Measurements from ENCODE around the gene EEFSEC.

EEFSEC gene

DNA sequence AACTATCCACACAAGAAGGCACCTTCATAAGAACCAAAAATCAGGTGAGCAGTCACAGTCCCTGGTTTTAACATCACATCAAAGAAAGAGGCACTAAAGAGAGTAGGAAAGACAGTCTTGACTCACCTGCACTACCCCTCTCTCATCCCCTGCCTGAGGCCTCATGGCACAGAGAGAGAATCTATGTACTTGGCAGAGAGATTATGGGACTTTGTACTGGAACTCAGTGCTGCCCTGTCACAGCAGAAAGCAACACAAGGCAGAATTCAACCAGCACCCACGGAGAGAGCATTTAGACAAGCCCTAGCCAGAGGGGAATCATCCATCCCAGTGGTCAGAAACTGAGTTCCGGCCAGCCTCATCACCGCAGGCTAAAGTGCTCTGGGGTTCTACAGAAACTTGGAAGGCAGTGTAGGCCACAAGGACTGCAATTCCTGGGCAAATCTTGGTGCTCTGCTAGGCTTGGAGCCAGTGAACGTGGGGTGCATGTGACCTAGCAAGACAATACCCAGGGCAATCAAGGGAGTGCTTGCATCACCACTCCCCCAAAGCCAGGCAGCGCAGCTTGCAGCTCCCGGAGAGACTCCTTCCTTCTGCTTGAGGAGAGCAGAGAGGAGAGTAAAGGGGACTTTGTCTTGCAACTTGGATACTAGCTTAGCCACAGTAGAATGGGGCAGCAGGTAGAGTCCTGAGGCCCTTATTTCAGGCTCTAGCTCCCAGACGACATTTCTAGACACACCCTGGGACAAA is 21.2 kb upstream of the EEFSEC start:
- Histone ChIP-seq H3K36me3 (no peaks in the 10 kb centered on the region), H3K4me3 (no peak overlapping the region), H3K9me3 (no peaks in the 10 kb centered on the region), H3K4me1 (no peaks in the 10 kb centered on the region), H3K27ac (no peak overlapping the region), H3K27me3 (peaks cover 0 to 7% of the 10 kb centered on the region in 2 donors)
- no peak for DNase-seq
- no peak for TF ChIP-seq CTCF (IDR thresholded peaks at IDR 0.05)
- intact Hi-C loops (cut with DNase I; ENCODE audit: low total_unique reads), result no loop called here

- H3K36me3 ChIP-seq, result no peaks in the 10 kb centered on the region
- no peaks in the 10 kb centered on the region for H3K9me3 ChIP-seq
- H3K27me3 ChIP-seq, result peaks cover 0 to 7% of the 10 kb centered on the region in 2 donors
- no peak for DNase-seq
- H3K4me3 ChIP-seq, result no peak overlapping the region
- peak in 1 of 2 experiments; percentile 30 for TF ChIP-seq CTCF (IDR thresholded peaks at IDR 0.05)
- intact Hi-C loops (cut with DNase I; ENCODE audit: low total_unique reads), result no loop called here
- no peaks in the 10 kb centered on the region for H3K4me1 ChIP-seq
- H3K27ac ChIP-seq, result no peak overlapping the region
Measured at GRCh38 chr3:128133273-128133883, 19.9 kb upstream of the EEFSEC start.

GRCh38 chr3:128143496-128143895 is 9.8 kb upstream of the EEFSEC start:
- H3K4me3 ChIP-seq, result no peak overlapping the region

DNA sequence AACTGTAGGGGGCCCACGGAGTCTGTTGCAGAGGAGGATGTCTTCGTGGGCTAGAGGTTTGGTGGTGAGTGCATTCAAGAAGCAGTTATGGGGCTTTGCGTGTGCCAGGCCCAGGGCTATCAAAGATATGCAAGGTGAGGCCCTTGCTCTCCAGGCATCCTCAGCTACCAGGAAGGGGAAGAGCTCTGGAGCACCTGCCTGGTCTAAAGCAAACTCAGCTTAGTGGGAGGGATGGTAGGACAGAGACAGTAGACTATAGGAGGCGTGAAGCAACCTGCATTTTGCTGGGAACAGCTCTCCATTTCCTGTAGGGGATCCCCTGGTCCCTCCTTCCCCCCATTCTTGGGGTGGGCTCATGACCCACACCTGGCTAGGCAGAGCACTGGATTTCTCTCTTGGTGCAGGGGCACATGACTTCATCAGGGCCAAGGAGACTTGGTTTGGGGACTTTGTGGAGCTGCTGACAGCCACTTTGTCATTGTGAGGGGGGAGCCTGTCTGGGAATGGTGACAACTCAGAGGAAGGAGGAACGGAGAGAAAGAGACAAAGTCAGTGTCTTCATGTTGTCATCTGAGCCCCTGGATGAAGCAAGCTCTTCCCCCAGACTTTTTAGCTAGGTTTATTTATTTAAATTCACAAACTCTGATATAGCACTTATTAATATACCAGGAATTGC is 8.6 kb upstream of the EEFSEC start:
- no peaks in the 10 kb centered on the region for H3K9me3 ChIP-seq
- no peaks in the 10 kb centered on the region for H3K4me1 ChIP-seq
- no peaks in the 10 kb centered on the region for H3K36me3 ChIP-seq
- no peak for TF ChIP-seq CTCF (IDR thresholded peaks at IDR 0.05)
- intact Hi-C loops (cut with DNase I; ENCODE audit: low total_unique reads), result no loop called here
- H3K4me3 ChIP-seq, result no peak overlapping the region
- DNase-seq, result no peak
- no peaks in the 10 kb centered on the region for H3K27me3 ChIP-seq
- H3K27ac ChIP-seq, result no peak overlapping the region

More at GRCh38 chr3:128143496-128143895, 9.8 kb upstream of the EEFSEC start:
- TF ChIP-seq CTCF (IDR thresholded peaks at IDR 0.05), result no peak
- H3K36me3 ChIP-seq, result no peaks in the 10 kb centered on the region
- no peaks in the 10 kb centered on the region for H3K4me1 ChIP-seq
- no peak overlapping the region for H3K27ac ChIP-seq
- intact Hi-C loops (cut with DNase I; ENCODE audit: low total_unique reads), result no loop called here
- no peaks in the 10 kb centered on the region for H3K9me3 ChIP-seq
- DNase-seq, result no peak
- peaks cover 0 to 6% of the 10 kb centered on the region in 2 donors for H3K27me3 ChIP-seq

GRCh38 chr3:128145279-128145678 is 8.0 kb upstream of the EEFSEC start:
- TF ChIP-seq CTCF (IDR thresholded peaks at IDR 0.05), result no peak
- H3K4me1 ChIP-seq, result no peaks in the 10 kb centered on the region
- no peak overlapping the region for H3K27ac ChIP-seq
- no peaks in the 10 kb centered on the region for H3K9me3 ChIP-seq
- H3K4me3 ChIP-seq, result no peak overlapping the region
- no peaks in the 10 kb centered on the region for H3K36me3 ChIP-seq
- no peaks in the 10 kb centered on the region for H3K27me3 ChIP-seq
- DNase-seq, result peak in 1 of 2 donors; percentile 32
- intact Hi-C loops (cut with DNase I; ENCODE audit: low total_unique reads), result no loop called here

All from tibial artery (tissue), 4 donors.